HG03103 (cell line): ENCODE measurements around the gene MGAT4A.

Experiments
- ATAC-seq: cut with Tn5 transposase; IDR thresholded peaks from one replicate; pipeline ENCODE4 v1.9.1; 2021; ENCODE audit warnings: low read depth; ENCODE audit not compliant: unreplicated experiment

MGAT4A gene

DNA sequence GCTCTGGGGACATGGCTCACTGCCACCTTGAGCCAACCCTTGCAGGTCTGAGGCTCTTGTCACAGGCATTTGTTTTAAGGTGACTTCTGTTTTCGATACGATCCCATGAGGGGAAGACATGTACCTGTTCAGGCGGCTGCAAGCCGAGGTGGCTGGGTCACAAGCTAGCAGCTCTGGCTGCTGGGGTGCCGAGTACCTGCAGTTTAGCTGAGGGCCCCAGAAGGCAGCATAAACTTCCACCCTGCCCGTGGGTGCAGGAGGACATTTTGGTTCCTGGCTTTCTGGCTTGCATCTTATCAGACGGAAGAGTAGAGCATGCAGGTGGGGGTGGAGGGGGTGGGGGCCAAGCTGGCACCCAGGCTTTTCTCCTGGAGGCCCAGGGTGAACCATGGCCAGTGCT lies 151.0 kb downstream of the MGAT4A start:
- ATAC-seq = no peak

DNA sequence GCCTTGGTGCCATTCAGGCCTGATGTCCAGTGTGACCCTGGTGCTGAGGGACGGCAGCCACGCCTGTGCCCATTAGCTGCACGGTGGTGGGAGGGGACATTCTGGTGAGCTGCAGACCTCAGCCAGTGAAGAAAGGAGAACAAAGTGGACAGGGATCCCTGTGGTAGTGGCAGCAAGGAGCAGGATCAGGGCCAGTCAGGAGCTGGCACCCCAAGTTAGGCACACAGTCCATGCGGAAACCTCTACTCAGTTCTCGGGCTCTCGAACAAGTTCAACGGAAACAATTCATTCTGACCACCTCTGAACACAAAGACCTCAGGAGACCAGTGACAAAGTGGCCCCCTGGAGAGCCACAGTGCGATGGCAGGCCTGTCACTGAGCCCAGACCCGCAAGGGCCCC lies 152.7 kb downstream of the MGAT4A start:
- no peak for ATAC-seq

DNA sequence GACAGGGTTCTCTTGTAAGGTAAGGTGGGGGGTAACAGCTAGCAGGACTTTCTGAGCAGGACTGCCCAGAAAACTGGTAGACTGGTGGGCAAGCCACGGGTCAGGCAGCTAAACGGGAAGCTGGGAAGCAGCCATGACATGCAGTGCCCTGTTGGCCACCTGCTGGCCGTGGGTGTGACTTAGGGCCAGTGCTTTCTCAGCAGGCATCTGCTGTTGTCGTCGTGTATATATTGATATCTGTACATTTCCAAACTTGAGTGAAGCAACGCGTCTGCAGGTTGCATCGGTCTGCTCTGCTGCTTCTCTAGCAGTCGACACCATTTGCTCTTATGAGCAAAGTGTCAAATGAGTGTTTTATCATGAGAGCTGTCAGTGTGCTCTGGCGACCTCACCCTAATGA lies 153.6 kb downstream of the MGAT4A start:
- ATAC-seq = no peak

DNA sequence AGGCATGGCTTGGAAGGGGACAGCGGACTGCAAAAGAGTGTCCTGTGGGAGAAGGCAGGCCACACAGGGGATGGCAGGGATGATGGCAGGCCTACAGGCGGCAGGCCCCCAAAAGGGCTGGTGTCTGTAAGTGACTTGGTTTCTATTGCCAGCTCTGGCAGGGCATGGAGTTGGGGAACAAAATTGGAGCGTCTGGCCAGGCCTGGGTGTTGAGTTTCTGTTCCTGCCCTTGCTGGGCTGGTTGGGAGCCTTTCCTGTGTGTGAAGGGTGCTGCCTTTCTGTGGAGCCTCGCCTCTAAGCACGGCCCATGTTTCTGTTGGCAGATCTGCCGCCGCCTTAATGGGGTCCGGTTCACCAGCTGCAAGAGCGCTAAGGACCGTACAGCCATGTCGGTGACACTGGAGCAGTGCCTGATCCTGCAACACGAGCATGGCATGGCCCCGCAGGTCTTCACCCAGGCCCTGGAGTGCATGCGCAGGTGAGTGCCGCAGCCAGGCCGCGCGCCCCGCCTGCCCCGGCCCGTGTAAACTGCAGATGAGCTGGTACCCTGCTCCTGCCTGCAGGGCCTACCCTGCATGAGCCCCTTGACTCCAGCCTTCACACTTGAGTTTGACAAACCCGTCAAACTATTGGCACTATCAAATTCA lies 154.1 kb downstream of the MGAT4A start:
- no peak for ATAC-seq

DNA sequence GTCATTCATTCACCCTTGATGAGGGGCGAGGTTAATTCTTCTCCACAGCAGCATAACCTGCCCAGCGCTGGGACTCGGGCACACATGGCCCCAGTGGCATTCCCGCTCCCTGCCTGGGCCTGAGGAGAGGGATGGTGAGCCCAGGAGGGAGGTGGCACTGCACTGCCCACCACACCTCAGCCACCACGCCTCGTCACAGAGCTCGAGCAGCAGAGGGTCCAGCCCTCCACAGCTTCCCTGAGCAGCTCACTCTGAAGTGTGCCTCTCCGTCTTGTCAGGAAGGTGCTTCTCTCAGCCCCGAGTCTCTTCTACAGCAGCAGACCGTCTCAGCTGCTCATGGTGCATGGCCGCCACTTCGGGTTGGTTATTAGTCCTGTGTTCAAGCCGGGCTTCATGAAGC lies 157.5 kb downstream of the MGAT4A start:
- no peak for ATAC-seq

DNA sequence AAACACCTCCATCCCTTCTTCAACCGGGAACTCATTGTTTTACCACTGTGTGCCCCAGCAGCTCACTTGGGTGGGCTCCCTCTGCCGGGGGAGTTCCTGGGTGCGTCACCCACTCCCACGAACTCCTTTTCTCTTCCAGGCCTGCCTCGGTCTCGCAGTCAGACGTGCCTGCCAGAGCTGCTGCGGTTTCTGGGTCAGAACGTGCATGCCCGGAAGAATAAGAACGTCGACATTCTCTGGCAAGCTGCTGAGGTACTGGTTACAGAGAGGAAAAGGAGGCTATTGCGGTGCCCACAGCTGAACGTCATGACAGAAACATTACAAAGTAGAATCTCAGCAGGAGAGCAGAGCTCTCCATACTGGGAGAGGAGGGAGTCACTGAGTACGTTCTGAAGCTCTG lies 158.3 kb downstream of the MGAT4A start:
- ATAC-seq = no peak

DNA sequence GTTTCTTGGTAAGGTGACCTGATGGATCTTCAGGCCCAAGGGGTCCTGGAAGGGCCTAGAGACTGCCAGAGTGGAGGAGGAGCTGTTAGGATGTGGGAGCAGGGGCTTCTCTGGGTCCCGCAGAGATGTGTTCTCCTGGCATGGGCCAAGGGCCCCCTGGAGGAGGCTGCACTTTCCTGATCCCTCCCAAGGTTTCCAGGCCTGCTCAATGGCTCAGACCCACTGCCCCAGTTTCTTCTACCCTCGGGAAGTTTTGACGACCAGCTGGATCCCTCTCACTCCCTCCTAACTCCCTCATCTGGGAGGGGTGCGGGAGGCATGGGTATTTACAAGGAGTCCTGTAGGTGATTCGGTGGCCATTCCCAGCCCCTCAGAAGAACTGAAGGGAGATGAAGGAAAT lies 158.7 kb downstream of the MGAT4A start:
- ATAC-seq = no peak

DNA sequence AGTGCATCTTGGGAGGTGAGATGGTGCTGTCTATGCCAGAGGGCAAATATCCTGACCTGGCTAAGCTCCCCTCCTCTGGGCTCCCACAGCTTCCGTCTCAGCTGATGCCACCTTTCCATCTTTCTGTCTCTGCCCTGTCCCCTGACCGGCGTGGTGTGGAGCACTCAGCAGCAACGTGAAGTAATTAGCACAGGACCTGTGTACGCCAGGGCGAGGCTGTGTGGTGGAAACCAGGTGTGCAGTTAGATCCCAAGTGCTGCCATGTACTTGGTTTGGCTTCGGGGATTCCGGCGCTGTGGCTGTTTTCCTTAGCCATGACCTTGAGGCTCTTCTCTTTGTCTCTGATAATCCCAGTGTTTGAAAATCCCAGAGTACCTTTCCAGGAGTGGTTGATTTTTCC lies 159.1 kb downstream of the MGAT4A start:
- no peak for ATAC-seq

DNA sequence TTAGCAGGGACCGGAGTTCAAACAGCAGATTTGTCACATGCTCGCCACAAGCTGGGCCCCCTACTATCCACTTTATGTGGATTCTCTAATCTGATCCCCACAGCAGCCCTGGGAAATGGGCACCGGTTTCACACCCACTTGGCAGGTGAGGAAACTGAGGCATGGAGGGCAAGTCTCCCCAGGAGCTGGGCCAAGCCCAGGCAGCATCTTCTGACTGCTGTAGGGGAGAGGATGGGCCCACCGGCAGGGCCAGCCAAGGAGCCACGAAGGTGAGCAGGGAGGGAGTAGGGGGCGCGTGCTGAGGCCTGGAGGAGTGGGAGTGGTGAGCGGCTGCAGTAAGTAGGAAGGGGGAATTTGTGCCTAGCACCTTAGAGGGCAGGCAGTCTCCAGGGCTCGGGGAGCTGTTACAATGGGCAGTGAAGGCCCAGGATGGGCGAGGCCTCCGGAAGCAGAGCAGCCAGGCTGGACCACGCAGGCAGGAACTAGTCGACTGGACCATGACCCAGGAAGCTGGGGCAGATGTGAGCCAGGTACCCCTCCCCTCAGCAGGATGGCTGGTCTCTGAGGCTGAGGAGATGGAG lies 159.7 kb downstream of the MGAT4A start:
- ATAC-seq = no peak

DNA sequence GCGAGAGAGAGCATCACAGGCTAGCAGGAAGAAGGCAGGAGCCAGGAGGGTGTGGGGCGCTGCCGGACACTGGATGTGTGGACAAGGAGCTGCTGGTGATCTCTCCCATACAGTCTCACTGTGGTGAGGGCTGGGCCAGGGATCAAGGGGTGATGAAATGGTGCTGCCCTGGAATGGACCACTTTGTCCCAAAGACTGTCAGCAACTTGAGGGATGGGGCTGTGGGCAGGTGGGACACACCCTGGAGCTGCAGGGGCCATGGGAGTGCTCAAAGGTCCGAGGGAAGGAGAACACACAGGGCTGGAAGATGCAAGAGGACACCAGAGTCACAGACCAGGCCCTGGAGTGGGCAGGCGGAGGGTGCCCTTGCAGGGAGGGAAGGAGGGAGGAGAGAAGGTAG lies 160.6 kb downstream of the MGAT4A start:
- no peak for ATAC-seq

DNA sequence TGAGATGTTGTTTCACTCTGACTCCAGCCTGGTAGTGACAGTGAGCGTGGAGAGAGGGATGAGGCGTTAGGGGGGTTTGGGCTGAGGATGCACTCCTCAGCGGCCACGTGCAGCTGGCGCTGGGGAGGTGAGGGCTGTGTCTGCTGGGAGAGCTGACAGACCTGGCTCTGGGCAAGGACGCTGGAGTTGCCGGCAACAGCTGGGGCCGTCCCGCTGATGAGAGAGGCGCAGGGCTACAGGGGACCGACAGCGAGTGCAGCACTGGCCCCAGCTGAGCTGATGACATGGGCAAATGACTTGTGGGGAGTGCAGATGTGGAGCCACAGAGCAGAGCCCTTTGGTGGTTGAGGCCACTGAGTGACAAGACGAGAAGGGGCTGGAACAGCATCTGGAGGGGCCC lies 161.0 kb downstream of the MGAT4A start:
- no peak for ATAC-seq

DNA sequence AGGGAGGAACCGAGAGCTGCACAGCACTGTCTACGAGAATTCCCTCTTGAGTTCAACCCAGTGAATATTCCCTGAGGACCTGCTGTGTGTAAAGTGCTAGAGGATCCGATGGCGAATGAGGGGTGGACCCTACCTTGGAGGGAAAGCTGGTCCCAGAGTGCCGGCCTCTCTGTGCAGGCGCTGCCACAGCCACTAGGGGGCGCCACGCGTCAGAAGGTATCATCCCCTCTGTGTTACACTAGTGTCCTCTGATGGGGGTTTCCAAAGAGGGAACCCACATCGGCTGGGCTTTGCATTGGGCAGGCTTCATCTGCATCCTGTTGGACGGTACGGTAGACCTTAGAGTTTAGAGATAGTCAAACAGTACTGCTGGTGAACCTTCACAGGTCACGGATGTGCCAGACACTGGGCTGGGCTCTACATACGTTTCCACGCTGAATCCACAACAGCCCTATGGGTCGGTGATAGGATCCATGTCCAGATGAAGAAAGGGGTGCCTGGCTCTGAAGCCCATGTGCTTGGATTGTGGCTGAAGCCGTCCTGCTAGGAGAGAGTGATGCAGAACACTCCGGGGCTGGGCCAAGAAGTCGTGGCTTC lies 161.6 kb downstream of the MGAT4A start:
- no peak for ATAC-seq
